ENCODE data around the gene IFI27L2.

Gene IFI27L2

GRCh38 chr14:94123868-94124267 lies 5.5 kb downstream of the IFI27L2 start:
- no peak for DNase-seq
- no peak overlapping the region for H3K4me3 ChIP-seq (ENCODE audit: low read depth, low read length)
- no peaks in the 10 kb centered on the region for H3K36me3 ChIP-seq
- no peak for TF ChIP-seq CTCF (IDR thresholded peaks at IDR 0.05; ENCODE audit: low read depth, low read length)
- H3K27me3 ChIP-seq = no peaks in the 10 kb centered on the region
- H3K4me1 ChIP-seq = no peaks in the 10 kb centered on the region
- H3K9me3 ChIP-seq = no peaks in the 10 kb centered on the region; the same call in none of the 2 replicates

DNA sequence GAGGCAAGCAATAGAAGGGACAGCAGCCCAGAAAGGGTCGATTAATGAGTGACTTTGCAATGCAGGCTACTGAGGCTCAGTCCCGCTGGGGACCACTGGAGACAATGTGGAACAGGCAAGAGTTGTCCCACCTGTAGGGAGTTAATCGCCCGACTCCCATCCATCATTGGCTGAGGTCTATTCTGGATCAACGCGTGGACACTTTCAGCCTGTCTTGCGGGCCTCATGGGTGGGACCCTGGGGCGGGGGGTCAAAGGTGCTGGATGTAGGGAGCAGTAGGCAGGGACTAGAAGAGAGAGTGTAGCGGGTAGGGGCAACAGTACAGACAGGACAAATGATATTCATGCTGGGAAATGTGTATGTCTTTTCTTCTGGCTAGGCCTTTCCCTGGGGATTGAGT lies 6.1 kb downstream of the IFI27L2 start:
- Histone ChIP-seq H3K4me1 (no peaks in the 10 kb centered on the region), H3K4me3 (ENCODE audit: low read depth, low read length) (no peak overlapping the region), H3K27me3 (no peaks in the 10 kb centered on the region), H3K9me3 (no peaks in the 10 kb centered on the region; the same call in none of the 2 replicates), H3K36me3 (no peaks in the 10 kb centered on the region)
- no peak for TF ChIP-seq CTCF (IDR thresholded peaks at IDR 0.05; ENCODE audit: low read depth, low read length)
- no peak for DNase-seq

DNA sequence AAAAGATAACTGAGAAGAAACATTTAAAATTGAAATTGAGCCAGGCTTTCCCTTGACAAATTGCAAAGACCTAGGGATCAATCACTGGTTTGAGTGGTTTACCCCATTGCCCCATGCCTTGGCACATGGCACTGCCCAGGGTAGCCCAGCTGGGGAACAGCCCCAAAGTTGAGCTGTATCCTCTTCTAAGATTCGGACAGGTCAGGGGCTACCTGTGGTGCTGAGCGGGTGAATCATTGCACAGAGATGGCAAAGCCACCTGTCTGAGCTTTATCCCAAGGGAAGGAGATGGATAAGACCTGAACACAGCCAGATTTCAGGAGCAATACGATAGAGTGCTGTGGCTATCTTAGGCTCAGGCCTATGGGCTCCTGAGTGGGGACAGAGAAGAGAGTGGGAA lies 7.0 kb downstream of the IFI27L2 start:
- no peaks in the 10 kb centered on the region for H3K36me3 ChIP-seq
- DNase-seq = no peak
- H3K27me3 ChIP-seq = no peaks in the 10 kb centered on the region
- no peaks in the 10 kb centered on the region for H3K4me1 ChIP-seq
- no peak for TF ChIP-seq CTCF (IDR thresholded peaks at IDR 0.05; ENCODE audit: low read depth, low read length)
- no peaks in the 10 kb centered on the region; the same call in none of the 2 replicates for H3K9me3 ChIP-seq
- no peak overlapping the region for H3K4me3 ChIP-seq (ENCODE audit: low read depth, low read length)

- no peak for TF ChIP-seq CTCF (IDR thresholded peaks at IDR 0.05; ENCODE audit: low read depth, low read length)
- no peak overlapping the region for H3K4me3 ChIP-seq (ENCODE audit: low read depth, low read length)
- DNase-seq = no peak
- H3K27me3 ChIP-seq = no peaks in the 10 kb centered on the region
- H3K9me3 ChIP-seq = no peaks in the 10 kb centered on the region; the same call in none of the 2 replicates
- H3K4me1 ChIP-seq = no peaks in the 10 kb centered on the region; the same call in 1 of the 2 replicates
- H3K36me3 ChIP-seq = no peaks in the 10 kb centered on the region
Measured at GRCh38 chr14:94121485-94121884, 7.9 kb downstream of the IFI27L2 start.

DNA sequence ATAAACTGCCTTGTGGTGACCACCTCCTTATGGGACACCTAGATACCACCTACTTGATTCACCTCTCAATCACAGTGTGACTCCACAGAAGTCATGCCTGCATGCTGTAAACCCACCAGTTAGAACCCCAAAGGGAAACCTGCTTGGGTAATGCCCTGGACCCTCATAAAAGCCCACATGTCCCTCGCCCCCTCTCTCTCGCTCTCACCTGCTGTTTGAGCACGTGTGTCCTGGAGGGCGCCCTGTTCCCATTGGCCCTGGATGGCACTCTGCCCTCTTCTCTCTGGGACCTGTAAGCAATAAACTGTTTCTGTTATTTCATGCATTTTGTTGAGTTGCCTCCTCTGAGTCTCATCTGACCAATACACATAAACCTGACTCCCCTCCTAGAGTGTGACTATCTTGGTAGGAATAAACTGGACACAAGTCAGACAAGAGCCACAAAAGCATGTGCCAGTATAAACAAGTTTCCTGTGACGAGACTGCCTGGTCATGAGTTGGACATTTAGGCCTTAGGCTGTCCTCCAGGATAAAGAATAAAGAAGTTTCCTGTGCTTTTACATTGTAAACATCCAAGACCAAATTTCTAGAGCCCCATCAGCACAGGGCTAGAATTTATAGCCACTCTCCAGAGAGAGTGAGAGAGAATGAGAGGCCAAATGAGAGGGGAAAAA lies 8.6 kb downstream of the IFI27L2 start:
- DNase-seq = no peak
- TF ChIP-seq CTCF (IDR thresholded peaks at IDR 0.05; ENCODE audit: low read depth, low read length) = no peak
- Histone ChIP-seq H3K4me1 (no peaks in the 10 kb centered on the region; the same call in 1 of the 2 replicates), H3K4me3 (ENCODE audit: low read depth, low read length) (no peak overlapping the region), H3K27me3 (no peaks in the 10 kb centered on the region), H3K36me3 (no peaks in the 10 kb centered on the region), H3K9me3 (no peaks in the 10 kb centered on the region; the same call in none of the 2 replicates)

DNA sequence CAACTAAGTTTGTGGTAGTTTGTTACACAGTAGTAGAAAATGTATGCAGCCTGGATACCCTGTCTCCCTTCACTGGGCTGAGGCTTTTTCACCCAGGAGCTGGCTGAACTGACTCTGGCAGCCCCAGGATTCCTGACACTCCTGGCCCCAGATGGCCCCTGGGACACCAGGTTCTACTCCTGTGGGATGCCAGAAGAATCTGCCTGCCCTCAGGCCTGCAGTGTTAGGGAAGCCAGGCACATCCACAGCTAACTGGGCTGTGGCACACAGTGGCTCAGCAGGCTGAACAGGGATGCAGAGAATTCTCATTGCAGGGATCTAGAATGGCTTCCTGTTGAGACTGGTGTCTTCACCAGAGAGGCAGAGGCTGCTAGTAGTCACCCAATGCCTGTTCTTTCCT lies 10.3 kb downstream of the IFI27L2 start:
- no peak for TF ChIP-seq CTCF (IDR thresholded peaks at IDR 0.05; ENCODE audit: low read depth, low read length)
- Histone ChIP-seq H3K27me3 (no peaks in the 10 kb centered on the region), H3K36me3 (no peaks in the 10 kb centered on the region), H3K4me1 (peaks cover 17% of the 10 kb centered on the region), H3K4me3 (ENCODE audit: low read depth, low read length) (no peak overlapping the region), H3K9me3 (no peaks in the 10 kb centered on the region; the same call in none of the 2 replicates)
- no peak for DNase-seq
